Measurements from ENCODE around the gene BMP8A.

The BMP8A gene

GRCh38 chr1:39539252-39539790 is 47.9 kb downstream of the BMP8A start:
- TF ChIP-seq TAF1 (IDR thresholded peaks at IDR 0.05; ENCODE audit: borderline replicate concordance, insufficient read depth, low read length) = no peak
- no peak for TF ChIP-seq POLR2AphosphoS5 (IDR thresholded peaks at IDR 0.05; ENCODE audit: low read depth, low read length)
- no peak for TF ChIP-seq REST (IDR thresholded peaks at IDR 0.05; ENCODE audit: insufficient read depth in 1 of 2, low read depth in 2 of 2, low read length in 2 of 2)
- no peak for TF ChIP-seq SIN3A (IDR thresholded peaks at IDR 0.05; ENCODE audit: borderline replicate concordance, insufficient read depth, low read length)
- no peak for TF ChIP-seq FOXP2 (optimal IDR thresholded peaks at IDR 0.05; ENCODE audit: borderline replicate concordance, extremely low read depth, extremely low read length, insufficient read depth)

GRCh38 chr1:39540504-39541031 is 49.1 kb downstream of the BMP8A start:
- TF ChIP-seq POLR2AphosphoS5 (IDR thresholded peaks at IDR 0.05; ENCODE audit: low read depth, low read length) (no peak), TAF1 (IDR thresholded peaks at IDR 0.05; ENCODE audit: borderline replicate concordance, insufficient read depth, low read length) (no peak), SIN3A (IDR thresholded peaks at IDR 0.05; ENCODE audit: borderline replicate concordance, insufficient read depth, low read length) (no peak), REST (IDR thresholded peaks at IDR 0.05; ENCODE audit: insufficient read depth in 1 of 2, low read depth in 2 of 2, low read length in 2 of 2) (no peak), FOXP2 (optimal IDR thresholded peaks at IDR 0.05; ENCODE audit: borderline replicate concordance, extremely low read depth, extremely low read length, insufficient read depth) (no peak)

- no peak for TF ChIP-seq SIN3A (IDR thresholded peaks at IDR 0.05; ENCODE audit: borderline replicate concordance, insufficient read depth, low read length)
- TF ChIP-seq FOXP2 (optimal IDR thresholded peaks at IDR 0.05; ENCODE audit: borderline replicate concordance, extremely low read depth, extremely low read length, insufficient read depth) = no peak
- no peak for TF ChIP-seq POLR2AphosphoS5 (IDR thresholded peaks at IDR 0.05; ENCODE audit: low read depth, low read length)
- TF ChIP-seq REST (IDR thresholded peaks at IDR 0.05; ENCODE audit: insufficient read depth in 1 of 2, low read depth in 2 of 2, low read length in 2 of 2) = no peak
- no peak for TF ChIP-seq TAF1 (IDR thresholded peaks at IDR 0.05; ENCODE audit: borderline replicate concordance, insufficient read depth, low read length)
Measured at GRCh38 chr1:39542924-39543323, 51.5 kb downstream of the BMP8A start.

- TF ChIP-seq FOXP2 (optimal IDR thresholded peaks at IDR 0.05; ENCODE audit: borderline replicate concordance, extremely low read depth, extremely low read length, insufficient read depth) (no peak), REST (IDR thresholded peaks at IDR 0.05; ENCODE audit: insufficient read depth in 1 of 2, low read depth in 2 of 2, low read length in 2 of 2) (no peak), TAF1 (IDR thresholded peaks at IDR 0.05; ENCODE audit: borderline replicate concordance, insufficient read depth, low read length) (no peak), SIN3A (IDR thresholded peaks at IDR 0.05; ENCODE audit: borderline replicate concordance, insufficient read depth, low read length) (no peak), POLR2AphosphoS5 (IDR thresholded peaks at IDR 0.05; ENCODE audit: low read depth, low read length) (no peak)
Measured at GRCh38 chr1:39544327-39544726, 52.9 kb downstream of the BMP8A start.
